HG03469 (cell line): Measurements from ENCODE around the gene SIRPA.
A peak's percentile ranks its signal among the peaks of the same experiment; 100 is the strongest.

Experiments
- ATAC-seq: cut with Tn5 transposase; IDR thresholded peaks from one replicate; pipeline ENCODE4 v1.9.1; 2021; ENCODE audit warnings: mild to moderate bottlenecking, moderate library complexity, moderate number of reproducible peaks; ENCODE audit not compliant: unreplicated experiment

Gene SIRPA

GRCh38 chr20:1870323-1870722 is 24.9 kb upstream of the SIRPA start:
- ATAC-seq: no peak

- ATAC-seq: peak; percentile 51
Observed at GRCh38 chr20:1870792-1871550, 24.2 kb upstream of the SIRPA start.

GRCh38 chr20:1871807-1872458 is 23.3 kb upstream of the SIRPA start:
- ATAC-seq: no peak

GRCh38 chr20:1872459-1873097 is 22.6 kb upstream of the SIRPA start:
- ATAC-seq: no peak

GRCh38 chr20:1874450-1875182 is 20.6 kb upstream of the SIRPA start:
- no peak for ATAC-seq

- ATAC-seq: no peak
Observed at GRCh38 chr20:1875183-1875554, 20.0 kb upstream of the SIRPA start.

GRCh38 chr20:1875762-1876161 is 19.4 kb upstream of the SIRPA start:
- no peak for ATAC-seq

GRCh38 chr20:1876217-1876921 is 18.8 kb upstream of the SIRPA start:
- ATAC-seq: no peak

- ATAC-seq: no peak
Observed at GRCh38 chr20:1876975-1877608, 18.1 kb upstream of the SIRPA start.

GRCh38 chr20:1877609-1878200 is 17.5 kb upstream of the SIRPA start:
- ATAC-seq: no peak

GRCh38 chr20:1879369-1879768 is 15.8 kb upstream of the SIRPA start:
- no peak for ATAC-seq

- no peak for ATAC-seq
Observed at GRCh38 chr20:1879934-1880333, 15.3 kb upstream of the SIRPA start.

- no peak for ATAC-seq
Observed at GRCh38 chr20:1880529-1881239, 14.5 kb upstream of the SIRPA start.

- no peak for ATAC-seq
Observed at GRCh38 chr20:1881240-1881835, 13.9 kb upstream of the SIRPA start.

- no peak for ATAC-seq
Observed at GRCh38 chr20:1882026-1882425, 13.2 kb upstream of the SIRPA start.

GRCh38 chr20:1883986-1884385 is 11.2 kb upstream of the SIRPA start:
- ATAC-seq: no peak

- ATAC-seq: no peak
Observed at GRCh38 chr20:1885254-1885653, 10.0 kb upstream of the SIRPA start.

GRCh38 chr20:1885940-1886693 is 9.1 kb upstream of the SIRPA start:
- no peak for ATAC-seq
